Inflammatory macrophage treated with lipopolysaccharide for 4 hours (primary cell): ENCODE results near the gene E2F1.

Source experiments
- DNase-seq: peaks from one replicate; pipeline ENCODE4 v3.0.0-alpha.2; 2020

E2F1 gene

DNA sequence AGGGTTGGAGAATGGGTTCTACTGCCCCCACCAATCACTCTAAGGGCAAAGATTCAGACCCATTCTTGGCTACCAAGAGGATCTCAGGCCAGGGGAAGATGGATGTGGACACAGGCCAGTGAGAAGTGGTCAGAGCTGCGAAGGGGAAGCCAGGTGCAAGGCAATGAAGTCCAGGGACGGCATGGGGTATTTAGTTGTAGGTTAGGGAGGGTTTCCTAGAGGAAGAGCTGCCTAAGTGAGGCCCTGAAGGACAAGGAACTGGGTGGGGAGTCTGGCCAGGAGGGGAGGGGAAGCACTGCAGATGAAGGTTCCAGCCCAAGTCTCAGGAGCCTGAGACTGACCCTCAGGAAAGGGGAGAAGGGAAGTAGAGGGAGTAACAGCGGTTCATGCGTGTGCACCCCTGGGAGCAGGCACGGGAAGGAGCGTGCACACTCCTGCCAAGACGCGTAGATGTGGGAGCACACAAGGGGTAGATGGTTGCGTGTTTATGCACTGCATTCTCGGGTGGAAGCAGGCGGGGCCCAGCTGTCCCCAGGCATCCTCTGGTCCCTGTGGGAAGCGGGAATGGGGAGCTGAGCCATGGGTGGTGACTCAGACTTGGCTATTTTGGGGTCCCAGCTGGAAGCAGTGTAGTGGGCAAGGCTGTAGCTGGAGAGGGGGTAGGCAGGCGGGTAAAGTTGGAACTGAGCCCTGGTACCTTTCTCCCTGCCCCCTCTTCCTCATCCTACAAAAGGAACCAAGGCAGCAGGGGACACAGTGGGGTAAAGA is 16.1 kb downstream of the E2F1 start:
- DNase-seq = no peak

DNA sequence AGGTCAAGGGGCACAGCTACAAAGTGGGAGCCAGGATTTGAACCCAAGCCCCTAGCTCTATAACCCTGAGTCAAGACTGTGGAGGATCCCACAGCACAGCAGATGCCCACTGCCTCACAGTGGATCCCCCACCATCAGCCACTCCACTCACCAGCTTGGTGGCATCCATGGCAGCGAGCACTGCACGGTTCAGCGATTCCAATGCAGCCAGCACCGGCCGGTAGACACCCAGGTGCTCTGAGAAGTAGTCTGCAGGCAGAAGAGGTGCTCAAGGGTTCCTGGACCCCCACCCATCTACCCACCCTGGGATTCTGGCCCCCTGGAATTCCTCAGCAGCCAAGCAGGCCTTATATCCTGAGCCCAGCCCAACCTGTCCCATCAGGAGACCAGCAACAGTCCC is 17.0 kb downstream of the E2F1 start:
- DNase-seq = no peak

DNA sequence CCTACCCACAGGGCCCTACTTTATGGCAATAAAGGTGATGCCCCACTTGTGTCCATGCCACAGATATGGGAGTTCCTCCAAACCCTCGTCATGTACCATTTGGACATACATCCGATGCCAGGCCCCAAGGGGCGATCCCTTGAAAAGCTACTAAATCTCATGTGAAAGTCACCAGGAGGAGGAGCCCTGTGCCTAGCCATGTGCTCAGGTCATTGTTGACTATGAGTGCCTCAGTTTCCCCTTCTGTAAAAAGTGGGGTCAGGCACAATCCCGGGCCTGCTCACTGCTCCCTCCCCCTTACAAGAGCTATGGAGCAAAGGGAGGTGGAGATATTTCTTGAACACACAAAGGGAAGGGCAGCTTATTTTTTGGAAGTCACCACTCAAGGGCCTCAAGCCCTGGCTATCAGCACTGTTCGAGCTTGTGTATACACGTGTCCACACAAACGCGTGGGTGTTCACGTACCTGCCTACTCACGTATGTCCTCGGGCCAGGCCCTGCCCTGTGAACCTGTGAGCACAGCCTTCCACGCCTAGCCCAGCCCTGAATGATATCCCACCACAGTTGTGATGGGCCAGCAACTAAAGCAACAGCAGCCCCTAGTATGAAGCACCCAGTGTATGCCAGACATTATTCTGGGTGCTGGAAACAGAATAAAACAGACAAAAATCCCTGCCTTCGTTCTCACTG is 17.6 kb downstream of the E2F1 start:
- DNase-seq = no peak

DNA sequence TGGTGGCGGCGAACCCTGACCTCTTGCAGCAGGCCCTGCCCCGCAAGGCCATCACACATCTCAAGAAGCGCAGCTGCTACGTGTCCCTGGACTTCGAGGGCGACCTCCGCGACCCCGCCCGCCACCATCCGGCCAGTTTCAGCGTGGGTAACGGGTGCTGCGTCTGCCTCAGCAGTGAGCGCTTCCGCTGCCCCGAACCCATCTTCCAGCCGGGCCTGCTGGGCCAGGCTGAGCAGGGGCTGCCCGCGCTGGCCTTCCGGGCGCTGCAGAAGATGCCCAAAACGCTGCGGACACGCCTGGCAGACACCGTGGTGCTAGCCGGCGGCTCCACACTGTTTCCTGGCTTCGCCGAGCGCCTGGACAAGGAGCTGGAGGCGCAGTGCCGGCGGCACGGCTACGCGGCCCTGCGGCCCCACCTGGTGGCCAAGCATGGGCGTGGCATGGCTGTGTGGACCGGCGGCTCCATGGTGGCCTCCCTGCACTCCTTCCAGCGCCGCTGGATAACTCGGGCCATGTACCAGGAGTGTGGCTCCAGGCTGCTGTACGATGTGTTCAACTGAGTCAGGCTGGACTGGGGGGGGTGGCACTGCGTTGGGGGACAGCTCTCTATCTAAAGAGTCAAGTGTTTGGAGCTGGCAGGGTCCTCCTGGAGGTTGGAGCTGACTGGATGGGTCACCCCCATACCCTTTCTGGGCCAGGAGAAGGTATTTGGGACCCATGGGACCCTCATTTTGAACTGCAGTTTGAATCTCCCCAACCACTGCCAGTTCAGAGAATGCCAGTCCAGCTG is 18.3 kb downstream of the E2F1 start:
- DNase-seq = peak; percentile 72

DNA sequence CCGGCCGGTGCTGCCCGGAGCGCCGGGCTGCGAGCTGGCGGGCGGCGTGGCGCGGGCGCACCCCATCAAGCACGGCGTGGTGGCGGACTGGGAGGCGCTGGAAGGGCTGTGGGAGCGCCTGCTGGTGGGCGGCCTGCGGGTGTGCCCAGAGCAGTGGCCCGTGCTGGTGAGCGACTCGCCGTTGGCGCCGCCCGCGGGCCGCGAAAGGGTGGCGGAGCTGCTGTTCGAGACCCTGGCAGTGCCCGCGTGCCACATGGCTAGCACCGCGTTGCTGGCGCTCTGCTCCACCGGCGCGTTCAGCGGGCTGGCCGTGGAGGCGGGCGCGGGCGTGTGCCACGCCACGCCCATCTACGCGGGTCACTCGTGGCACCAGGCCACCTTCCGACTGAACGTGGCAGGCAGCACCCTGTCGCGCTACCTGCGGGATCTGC is 18.9 kb downstream of the E2F1 start:
- DNase-seq = peak; percentile 10

DNA sequence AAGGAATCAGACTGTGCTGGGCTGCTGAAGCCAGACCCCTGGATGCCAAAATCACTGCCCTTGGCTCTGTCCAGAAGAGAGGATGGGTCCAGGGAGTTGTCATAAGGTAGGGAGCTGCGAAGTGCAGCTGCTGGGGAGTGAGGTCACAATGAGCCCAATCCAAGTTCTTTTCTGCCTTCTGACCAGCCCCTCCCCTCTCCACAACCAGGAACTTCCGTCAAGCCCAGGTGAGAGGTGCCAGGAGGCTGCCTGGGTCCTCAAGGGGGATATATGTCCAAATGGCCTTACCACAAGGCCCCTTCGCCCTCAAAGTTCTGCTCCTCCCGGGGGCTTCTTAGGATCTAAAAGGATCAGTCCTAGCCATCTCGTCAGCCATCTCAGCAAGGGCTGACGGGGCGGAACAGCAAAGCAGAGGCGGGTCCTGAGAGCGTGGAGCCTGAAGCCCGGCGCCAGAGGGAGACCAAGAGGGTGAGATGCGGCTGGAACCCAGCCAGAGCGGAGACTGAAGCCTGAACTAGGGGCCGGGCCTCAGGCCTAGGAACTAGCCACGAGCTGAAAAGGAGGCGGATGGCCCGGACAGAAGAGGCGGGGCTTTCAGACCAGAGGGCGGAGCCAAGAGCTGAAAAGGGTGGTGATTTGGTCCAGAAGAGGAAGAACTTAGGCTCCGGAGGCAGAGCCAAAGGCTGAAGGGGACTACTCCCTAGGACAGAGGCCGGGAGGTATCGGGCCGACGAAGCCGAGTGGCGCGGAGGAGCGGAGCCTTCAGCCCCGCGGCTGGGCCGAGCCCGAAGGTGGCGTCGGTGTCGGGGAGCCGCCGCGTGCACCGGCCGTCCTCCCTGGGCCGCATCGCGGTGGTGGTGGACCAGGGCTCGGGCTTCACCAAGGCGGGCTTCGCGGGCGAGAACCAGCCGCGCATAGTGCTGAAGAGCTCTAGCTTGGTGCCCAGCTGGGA is 19.6 kb downstream of the E2F1 start, which contains the start of gene ACTL10:
Gene ACTL10 (plus strand): TSS at position 651 of the 952 bp plus-strand sequence. CDS start 555 bp downstream, outside the sequence.
- DNase-seq = peak; percentile 97

DNA sequence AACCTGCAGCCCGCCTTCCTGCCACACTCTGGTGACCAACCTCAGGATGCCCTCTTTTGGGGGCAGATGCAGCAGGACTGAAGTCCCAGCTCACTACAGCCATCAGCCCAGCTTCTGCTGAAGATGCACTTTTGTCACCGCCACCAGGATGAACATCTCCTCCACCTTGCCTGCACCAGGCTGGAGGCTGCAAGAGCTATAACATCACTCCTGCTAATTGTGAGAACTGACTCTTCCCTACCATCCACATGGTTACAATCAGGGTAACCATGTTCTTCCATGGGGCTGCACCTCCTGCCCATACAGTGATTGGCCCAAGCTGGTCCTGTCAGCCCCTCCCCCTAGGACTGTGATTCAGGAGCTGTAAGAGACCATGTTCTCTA is 21.4 kb downstream of the E2F1 start:
- DNase-seq = no peak

DNA sequence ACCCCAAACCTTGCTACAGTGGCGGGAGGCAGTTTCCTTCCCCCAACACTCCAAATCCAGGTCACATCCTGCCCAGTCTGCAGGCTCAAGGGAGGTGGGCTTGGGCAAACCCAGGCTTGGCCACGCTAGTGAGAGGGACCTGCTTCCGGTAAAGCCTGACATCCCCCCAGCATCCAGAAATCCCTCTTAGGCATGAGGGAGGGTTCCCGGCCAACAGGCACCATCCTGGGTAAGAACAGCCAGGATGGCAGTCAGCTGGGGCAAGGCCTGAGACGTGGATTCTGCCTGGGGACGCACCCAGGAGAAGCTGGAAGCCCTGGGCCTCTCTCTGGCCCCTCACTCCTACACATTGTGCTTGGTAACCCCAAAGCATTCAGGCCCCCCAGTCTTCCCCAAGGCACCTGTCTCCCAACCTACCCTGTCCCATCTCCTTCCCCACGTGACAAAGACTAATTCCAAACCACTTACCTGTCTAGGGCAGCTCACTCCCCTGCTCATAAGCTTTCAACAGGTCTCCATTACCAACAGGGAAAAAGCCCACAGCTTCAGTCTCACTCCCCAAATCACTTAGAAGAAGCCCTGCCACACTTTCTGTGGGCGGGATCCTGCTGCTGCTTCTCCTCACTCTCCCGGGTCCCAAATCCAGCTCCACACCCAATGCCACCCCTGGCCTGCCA is 22.0 kb downstream of the E2F1 start:
- DNase-seq = no peak

DNA sequence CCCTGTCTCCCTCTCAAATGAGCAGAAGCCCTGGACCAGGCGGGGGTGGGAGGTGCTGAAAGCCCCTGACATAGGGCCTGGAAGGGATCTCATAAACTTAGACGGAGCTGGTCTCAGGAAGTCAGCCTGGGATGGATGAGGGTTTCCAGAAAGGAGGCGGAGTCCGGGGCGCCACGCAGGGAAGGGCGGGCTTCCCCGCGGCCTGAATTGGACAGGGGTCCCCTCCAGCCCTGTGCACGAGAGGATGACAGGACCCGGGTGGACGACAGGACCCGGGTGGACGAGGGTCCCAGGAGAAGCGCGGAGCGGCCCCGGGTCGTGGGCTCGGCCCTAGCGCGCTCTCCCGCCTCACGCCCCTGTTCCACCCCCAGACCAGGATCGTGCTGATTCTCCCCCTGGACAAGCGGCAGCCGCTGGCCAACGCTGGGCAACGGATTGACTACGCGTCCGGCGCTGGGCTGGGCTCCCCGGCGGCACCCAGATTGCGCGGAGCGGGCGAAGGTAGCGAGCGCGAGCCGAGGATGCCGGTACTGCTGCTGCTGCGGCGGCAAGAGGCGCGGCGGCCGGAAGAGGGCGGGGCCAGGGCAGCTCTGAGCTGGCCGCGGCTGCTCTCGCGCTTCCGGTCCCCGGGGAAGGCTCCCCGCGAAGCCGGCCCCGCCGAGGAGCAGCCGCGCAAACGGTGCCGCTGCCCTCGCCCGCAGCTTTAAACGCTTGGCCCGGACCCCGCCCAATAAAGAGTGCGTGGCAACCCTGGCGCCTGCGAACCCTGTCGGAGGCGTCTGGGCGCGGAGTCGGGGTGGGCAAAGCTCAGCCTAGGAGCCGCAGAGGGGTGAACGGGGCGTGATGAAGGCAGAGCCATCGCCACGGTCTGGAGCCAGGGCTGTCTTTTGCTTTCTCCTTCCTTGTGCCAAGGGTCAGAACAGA is 22.8 kb downstream of the E2F1 start:
- peak; percentile 79 for DNase-seq

DNA sequence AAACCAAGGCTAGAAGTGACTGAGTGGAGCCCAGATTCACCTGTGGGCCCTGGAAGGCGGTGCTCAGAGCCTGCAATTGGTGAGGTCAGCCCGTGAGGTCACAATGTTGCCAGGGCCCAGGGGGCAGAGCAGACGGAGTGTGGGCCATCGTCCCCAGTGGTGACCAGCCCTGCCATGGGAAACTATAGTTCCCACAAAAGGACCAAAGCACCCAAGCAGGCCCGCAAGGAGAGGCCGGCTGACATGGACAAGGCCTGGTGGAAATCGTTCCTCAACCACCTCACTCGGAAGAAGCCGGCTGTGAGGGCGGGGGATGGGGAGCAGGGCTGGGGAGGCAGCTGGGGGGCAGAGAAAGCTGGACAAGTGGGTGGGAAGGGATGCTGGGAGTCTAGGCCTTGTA is 24.0 kb downstream of the E2F1 start, which contains the start of gene C20orf144:
Gene C20orf144 (plus strand): TSS at position 156 of the 400 bp plus-strand sequence. CDS start 19 bp downstream, at position 175.
- DNase-seq = no peak

DNA sequence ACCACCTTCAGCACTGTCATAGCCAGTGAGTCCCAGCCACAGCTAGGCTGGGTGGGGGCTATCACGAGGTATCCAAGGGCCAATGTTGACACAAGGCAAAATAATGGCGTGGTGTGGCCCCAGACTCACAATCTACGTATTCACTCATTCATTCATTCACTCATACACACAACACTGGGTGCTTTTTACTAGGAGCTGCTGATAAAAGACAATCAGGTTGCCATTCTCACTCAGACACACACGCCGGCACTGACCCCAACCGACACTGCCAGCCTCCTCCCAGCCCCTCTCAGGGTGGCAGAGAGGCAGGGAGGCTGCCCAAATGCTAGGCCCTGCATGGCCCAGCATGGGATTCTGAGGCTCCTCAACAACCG is 25.5 kb downstream of the E2F1 start:
- DNase-seq = no peak

DNA sequence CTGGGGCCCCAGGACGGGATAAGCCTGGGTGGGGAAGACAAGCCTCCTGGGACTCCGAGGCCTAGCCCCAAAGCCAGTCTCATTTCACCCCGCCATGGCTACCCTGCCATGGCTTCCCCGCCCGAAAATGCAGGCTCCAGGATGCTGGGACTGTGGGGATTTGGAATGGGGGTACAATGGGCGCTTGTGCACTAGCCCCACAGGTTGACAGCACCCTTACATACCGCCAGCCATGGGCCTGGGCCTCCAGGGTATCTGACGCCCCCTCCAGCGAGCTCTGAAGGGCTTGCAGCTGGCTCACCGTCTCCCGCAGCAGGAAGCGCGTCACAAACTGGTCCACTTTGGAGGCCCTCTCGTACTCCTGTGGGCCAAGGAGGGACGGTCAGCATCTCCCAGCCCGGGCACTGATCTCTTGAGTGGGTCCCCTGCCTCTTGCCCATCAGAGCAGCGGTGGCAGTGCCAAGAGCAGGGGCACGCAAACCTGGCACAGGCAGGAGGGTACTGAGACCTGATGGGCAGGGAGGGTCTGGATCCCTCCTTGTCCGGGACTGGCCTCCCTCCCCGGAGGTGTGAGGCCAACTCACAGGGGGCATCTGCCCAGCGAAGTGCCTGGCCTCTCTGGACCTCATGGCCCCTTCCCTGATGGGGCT is 26.0 kb downstream of the E2F1 start:
- no peak for DNase-seq

DNA sequence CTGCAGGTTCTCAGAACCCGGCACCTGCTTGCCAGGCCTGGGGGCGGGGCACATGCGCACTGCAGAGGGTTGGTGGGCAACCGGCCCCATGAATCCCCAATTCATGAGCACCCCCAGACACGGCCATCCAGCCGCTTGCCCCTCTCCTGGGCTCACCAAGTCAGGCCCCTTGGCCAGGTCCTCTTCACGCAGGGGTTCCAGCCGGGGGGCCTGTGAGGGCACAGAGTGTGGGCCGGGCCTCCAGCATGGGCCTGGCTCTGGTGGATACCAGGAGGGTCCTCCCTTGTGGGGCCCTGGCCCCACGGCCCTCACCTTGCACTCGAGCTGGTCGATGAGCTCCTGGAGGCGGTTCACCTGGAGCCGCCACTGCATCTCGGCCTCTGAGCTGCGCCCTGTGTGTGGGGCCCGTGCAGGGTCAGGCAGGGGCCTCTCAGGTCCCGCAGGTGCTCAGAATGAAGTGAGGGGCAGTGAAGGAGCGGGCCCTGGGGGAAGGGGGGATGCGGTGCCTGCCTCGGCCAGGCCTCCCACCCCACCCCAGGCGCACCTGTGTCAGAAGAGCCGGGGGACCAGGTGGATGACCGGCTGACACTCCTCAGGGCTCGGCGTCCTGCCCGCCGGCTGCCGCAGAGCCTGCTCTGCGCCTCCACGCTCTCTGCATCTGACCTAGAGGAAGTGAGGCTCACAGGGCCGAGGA is 26.7 kb downstream of the E2F1 start:
- DNase-seq = no peak

DNA sequence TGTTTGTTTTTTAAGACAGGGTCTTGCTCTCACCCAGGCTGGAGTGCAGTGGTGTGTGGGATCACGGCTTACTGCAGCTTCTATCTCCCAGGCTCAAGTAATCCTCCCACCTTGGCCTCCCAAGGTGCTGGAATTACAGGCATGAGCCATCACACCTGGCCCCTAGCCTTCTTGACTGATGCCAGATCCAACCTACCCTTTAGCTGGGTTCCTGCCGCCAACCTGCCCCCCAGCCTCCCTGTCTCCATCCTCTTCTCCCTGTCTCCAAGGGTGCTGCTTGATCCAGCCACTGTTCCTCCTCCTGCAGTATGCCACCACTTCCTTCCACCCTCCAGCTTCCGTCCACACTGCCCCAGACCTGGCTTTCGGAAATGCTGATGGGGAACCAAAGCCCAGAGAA is 27.3 kb downstream of the E2F1 start:
- DNase-seq = no peak

DNA sequence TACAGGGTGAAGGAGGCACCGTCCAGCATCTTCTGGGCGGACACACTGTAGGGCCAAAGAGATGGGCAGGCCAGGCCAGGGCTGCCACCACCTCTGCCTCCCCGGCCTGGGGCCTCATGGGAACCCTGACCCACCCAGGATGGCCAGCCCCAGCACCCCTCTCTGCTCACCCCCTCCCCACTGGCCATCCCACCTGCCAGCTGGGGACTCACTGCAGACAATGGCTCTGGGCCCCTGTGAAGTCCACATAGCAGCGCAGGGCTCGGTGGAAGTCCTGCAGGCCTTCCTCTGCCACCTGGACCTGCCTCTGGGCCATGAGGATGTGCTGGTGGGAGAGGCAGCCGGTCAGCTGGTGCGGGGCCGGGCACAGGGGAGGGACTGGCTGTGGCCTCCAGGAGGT is 27.7 kb downstream of the E2F1 start:
- DNase-seq = no peak

DNA sequence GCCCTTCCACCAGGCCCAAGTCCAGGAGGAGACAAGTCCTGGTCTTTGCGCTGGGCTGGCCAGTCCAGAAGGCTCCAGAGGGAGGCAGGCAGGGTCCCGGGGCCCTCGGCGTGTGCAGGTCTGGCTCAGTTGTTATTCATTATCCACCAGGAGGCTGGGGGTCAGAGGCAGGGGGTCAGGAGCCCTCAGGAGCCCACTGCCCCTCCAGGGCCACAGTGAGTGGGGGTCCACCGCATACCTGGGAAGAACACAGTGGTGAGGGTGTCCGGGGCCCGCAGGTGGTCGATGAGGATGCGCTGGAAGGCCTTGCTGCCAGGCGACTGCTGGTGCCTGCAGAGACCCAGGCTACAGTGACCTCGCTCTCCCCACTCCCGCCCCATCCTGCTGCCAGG is 28.5 kb downstream of the E2F1 start:
- DNase-seq = no peak

DNA sequence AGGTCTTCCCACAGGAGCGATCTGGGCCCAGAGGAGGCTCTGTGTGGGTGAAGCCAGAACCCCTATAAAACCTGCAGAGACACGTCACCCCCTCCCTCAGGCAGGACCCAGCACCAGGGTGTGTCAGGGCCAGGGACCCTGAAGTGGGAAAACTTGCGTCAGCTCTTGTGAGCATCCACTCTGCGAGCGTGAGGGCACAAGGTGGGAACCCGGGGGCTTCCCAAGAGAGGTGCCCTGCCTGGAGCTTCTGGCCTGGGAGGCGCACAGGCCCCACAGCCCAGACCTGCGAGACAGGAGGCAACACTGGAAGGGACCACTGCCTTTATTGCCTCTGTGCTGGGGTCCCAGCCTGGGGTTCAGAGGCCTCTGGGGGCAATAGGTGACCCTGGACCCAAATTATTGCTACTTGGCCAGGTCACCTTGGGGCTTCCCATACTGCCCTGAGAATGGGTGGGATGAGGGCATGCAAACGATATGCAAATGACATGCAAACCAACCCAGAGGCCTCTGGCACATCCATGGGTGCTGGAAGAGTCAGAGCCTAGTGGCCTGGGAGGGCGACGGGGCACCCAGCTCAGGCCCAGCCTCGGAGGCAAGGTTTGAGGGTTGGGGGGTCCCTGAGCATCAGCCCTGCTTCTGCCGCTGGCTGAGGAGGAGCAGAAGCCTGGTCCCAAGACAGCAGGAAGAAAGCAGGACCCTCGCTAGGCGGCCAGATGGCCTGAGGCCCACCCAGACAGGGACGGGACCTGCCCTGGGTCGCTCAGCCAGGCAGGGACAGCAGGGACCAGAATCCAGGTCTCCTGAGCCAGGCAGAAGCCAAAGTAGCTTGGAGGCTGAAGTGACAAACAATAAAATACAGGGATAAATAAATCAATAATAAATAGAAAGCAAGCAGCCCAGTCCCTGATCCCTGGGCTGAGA is 29.1 kb downstream of the E2F1 start:
- no peak for DNase-seq
